Measurements from ENCODE around the gene SEL1L3. TPM values are rescaled to one million over a fixed set of nuclear protein-coding genes. Genes with fewer than 3 reads are reported as not detected.

The SEL1L3 gene
- total RNA-seq, 1 donor from 2014 or later, result 18.3 TPM

DNA sequence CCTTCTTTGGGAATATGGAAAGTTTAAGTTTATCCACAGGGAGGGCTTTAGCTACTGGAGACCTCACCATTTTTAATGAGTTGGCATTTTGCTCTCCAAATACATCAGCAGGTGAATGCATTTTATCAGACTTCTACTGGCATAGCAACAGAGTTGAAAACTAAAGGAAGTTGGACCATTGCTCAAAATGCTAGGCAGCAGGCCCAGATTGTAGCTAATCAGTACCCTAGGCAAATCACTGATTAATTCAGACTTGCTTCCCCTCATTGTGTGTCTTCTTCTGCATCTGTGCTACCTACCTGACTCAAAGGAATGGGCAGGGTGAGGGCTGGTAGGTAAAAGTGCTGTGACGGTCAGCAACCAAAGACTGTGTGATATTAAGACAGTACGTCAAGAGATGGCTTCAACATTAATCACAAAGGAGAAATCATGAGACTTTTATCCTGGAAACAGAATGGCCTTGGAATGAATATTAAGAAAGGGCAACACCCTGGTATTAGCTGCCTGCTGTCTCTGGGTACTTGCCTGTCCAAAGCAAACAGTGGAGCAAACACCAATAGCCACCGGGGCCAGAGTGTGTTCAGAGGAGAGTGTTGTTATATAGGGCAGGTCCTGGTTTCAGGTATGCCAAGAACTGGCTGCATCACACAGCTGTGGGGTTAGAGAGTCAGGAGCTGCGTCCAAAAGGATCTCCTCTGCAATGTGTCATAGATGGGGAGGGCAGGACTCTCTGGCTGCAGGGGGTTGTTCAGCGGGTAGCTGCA, 34.2 kb upstream of the SEL1L3 start:
- no peaks in the 10 kb centered on the region for H3K9me3 ChIP-seq (ENCODE audit: control insufficient read depth in 3 of 3, low read length in 3 of 3)
- no peak overlapping the region for H3K27ac ChIP-seq (ENCODE audit: low read depth, low read length)
- H3K4me1 ChIP-seq (ENCODE audit: control insufficient read depth in 3 of 3, insufficient read depth in 3 of 3, low read length in 3 of 3), result no peaks in the 10 kb centered on the region
- no peak overlapping the region for H3K9ac ChIP-seq (ENCODE audit: low read depth in 1 of 3, low read length in 3 of 3)
- no peak overlapping the region for H3K4me3 ChIP-seq (ENCODE audit: low read length in 3 of 3)
- no peaks in the 10 kb centered on the region for H3K36me3 ChIP-seq (ENCODE audit: control insufficient read depth in 3 of 3, insufficient read depth in 3 of 3, low read length in 3 of 3)
- H3K27me3 ChIP-seq (ENCODE audit: control insufficient read depth in 3 of 3, insufficient read depth in 3 of 3, low read length in 3 of 3), result no peaks in the 10 kb centered on the region

DNA sequence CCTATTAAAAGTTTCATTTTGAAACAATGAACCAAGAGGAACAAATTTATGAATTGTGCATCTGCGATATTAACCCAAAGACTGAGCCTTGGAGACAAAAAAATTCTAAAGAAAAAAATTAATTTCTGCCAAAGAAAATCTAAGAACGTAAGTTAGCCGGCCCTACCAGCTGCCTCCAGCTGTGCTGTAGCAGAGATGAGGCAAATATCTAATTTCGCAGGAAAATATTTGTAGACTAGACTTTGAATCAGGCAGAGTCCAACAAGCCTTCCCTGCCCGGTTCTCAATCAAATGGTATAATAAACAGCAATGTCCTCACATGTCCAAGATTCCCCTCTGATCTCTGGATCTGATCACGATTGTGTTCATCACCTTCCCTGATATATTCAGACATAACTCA, 30.0 kb upstream of the SEL1L3 start:
- Histone ChIP-seq H3K27me3 (ENCODE audit: control insufficient read depth in 3 of 3, insufficient read depth in 3 of 3, low read length in 3 of 3) (no peaks in the 10 kb centered on the region), H3K4me3 (ENCODE audit: low read length in 3 of 3) (no peak overlapping the region), H3K9me3 (ENCODE audit: control insufficient read depth in 3 of 3, low read length in 3 of 3) (no peaks in the 10 kb centered on the region), H3K4me1 (ENCODE audit: control insufficient read depth in 3 of 3, insufficient read depth in 3 of 3, low read length in 3 of 3) (no peaks in the 10 kb centered on the region), H3K36me3 (ENCODE audit: control insufficient read depth in 3 of 3, insufficient read depth in 3 of 3, low read length in 3 of 3) (no peaks in the 10 kb centered on the region), H3K9ac (ENCODE audit: low read depth in 1 of 3, low read length in 3 of 3) (no peak overlapping the region), H3K27ac (ENCODE audit: low read depth, low read length) (no peak overlapping the region)

DNA sequence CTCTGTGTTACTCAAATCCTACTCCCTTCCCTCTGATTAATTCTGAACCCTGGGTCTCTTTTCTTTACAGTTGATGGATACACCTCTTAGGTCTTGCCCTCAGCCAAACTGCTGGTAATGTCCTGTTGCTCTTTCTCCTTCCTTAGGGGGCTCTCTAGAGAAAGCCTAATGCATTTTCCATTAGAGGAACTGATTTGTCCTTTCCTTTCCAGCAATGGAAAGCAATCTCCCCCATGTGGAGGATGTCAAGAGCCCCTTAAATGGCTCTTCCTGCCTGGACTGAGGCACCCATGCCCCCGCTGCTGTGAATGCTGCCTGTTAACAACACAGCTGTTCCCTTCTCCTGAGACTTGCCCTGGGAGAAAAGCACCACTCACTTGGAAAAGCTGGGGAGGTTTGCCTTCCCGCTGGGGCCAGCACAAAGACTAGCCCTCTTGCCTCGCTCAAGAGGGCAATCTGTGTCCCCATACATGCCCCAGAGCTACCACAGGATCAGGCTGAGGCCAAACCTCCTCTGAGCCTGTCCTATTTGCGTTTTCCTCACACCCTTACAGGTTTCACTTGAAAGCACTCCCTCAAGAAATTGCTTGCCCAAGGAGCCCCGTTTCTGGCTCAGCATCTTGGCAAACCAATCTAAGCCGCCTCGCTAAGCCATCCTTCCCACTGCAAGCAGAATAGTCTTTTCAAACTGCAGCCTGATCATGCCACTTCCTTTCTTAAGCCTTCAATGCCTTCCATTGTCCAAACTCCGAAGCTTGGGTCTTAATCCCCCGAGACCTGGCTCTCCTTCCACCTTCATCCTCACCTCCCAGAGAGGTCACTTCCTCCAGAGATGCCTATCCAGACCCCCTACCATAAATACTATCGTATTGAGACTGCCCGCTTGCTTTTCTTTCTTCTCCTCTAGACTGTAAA, 28.0 kb upstream of the SEL1L3 start:
- Histone ChIP-seq H3K27me3 (ENCODE audit: control insufficient read depth in 3 of 3, insufficient read depth in 3 of 3, low read length in 3 of 3) (peaks cover 0 to 3% (median 0%) of the 10 kb centered on the region in 3 donors), H3K9me3 (ENCODE audit: control insufficient read depth in 3 of 3, low read length in 3 of 3) (no peaks in the 10 kb centered on the region), H3K4me3 (ENCODE audit: low read length in 3 of 3) (no peak overlapping the region), H3K27ac (ENCODE audit: low read depth, low read length) (no peak overlapping the region), H3K36me3 (ENCODE audit: control insufficient read depth in 3 of 3, insufficient read depth in 3 of 3, low read length in 3 of 3) (no peaks in the 10 kb centered on the region), H3K9ac (ENCODE audit: low read depth in 1 of 3, low read length in 3 of 3) (no peak overlapping the region), H3K4me1 (ENCODE audit: control insufficient read depth in 3 of 3, insufficient read depth in 3 of 3, low read length in 3 of 3) (no peaks in the 10 kb centered on the region)

DNA sequence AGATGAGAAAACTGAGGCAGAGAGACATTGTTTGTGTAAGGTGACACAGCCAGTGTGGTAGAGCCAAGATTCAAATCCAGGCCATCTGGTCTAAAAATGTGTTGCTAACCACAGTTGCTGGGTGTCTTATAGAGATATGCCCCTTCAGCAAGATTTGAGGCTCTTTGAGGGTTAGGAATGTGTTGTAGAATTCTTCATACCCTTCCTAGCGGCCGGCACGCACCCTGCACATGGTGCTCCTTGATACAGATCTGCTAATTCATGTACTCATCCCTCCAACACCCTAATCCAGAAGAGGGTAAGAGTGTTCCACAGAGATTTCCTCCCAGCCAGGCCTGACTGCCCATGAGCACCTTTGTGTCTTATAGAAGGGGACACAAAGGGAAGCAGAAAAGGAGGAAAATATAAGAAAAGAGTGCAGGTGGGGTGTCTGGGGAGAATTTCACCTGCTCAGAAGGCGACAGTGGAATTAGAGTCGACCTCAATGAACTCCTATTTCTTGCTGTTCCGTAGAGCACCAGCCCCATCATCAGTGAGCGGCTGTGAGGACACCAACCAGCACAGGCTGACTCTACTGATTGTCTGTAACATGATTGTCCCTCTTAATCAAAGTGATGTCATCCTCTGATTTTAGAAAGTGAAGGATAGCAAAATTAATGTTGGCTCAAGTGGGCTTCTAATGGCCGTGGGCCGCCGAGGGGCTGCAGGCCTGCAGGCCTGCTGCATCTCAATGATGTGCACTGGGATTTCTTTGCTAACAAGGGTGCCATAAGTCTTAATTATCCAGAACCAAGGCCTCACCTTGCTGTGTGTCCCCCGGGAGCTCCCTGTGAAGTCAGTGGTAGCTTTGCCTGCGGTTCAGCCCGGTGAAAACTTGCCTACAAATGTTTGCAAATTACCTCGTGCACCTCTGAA, 27.1 kb upstream of the SEL1L3 start:
- peaks cover 0 to 3% (median 0%) of the 10 kb centered on the region in 3 donors for H3K27me3 ChIP-seq (ENCODE audit: control insufficient read depth in 3 of 3, insufficient read depth in 3 of 3, low read length in 3 of 3)
- no peaks in the 10 kb centered on the region for H3K9me3 ChIP-seq (ENCODE audit: control insufficient read depth in 3 of 3, low read length in 3 of 3)
- no peaks in the 10 kb centered on the region for H3K36me3 ChIP-seq (ENCODE audit: control insufficient read depth in 3 of 3, insufficient read depth in 3 of 3, low read length in 3 of 3)
- H3K9ac ChIP-seq (ENCODE audit: low read depth in 1 of 3, low read length in 3 of 3), result no peak overlapping the region
- H3K4me1 ChIP-seq (ENCODE audit: control insufficient read depth in 3 of 3, insufficient read depth in 3 of 3, low read length in 3 of 3), result no peaks in the 10 kb centered on the region
- H3K4me3 ChIP-seq (ENCODE audit: low read length in 3 of 3), result no peak overlapping the region
- no peak overlapping the region for H3K27ac ChIP-seq (ENCODE audit: low read depth, low read length)

DNA sequence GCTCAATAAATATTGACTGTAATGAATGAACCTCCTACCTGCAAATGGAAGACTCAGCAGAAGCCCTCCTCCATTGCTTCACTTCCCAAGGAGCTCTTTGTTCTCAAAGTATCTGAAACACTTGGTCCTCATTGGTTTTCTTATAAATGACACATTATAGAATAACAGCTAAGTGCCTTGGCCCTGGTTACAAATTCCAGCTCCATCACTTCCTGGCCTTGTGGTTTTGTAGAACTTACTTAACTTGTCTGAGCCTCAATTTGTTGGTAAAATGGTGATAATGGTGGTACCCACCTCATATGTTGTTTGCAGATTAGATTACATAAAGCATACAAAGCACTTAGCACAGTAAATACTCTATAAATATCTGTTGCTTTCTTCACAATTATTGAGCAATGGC, 26.0 kb upstream of the SEL1L3 start:
- Histone ChIP-seq H3K4me1 (ENCODE audit: control insufficient read depth in 3 of 3, insufficient read depth in 3 of 3, low read length in 3 of 3) (no peaks in the 10 kb centered on the region), H3K4me3 (ENCODE audit: low read length in 3 of 3) (no peak overlapping the region), H3K27me3 (ENCODE audit: control insufficient read depth in 3 of 3, insufficient read depth in 3 of 3, low read length in 3 of 3) (peaks cover 0 to 3% (median 0%) of the 10 kb centered on the region in 3 donors), H3K9me3 (ENCODE audit: control insufficient read depth in 3 of 3, low read length in 3 of 3) (no peaks in the 10 kb centered on the region), H3K27ac (ENCODE audit: low read depth, low read length) (no peak overlapping the region), H3K36me3 (ENCODE audit: control insufficient read depth in 3 of 3, insufficient read depth in 3 of 3, low read length in 3 of 3) (no peaks in the 10 kb centered on the region), H3K9ac (ENCODE audit: low read depth in 1 of 3, low read length in 3 of 3) (no peak overlapping the region)

DNA sequence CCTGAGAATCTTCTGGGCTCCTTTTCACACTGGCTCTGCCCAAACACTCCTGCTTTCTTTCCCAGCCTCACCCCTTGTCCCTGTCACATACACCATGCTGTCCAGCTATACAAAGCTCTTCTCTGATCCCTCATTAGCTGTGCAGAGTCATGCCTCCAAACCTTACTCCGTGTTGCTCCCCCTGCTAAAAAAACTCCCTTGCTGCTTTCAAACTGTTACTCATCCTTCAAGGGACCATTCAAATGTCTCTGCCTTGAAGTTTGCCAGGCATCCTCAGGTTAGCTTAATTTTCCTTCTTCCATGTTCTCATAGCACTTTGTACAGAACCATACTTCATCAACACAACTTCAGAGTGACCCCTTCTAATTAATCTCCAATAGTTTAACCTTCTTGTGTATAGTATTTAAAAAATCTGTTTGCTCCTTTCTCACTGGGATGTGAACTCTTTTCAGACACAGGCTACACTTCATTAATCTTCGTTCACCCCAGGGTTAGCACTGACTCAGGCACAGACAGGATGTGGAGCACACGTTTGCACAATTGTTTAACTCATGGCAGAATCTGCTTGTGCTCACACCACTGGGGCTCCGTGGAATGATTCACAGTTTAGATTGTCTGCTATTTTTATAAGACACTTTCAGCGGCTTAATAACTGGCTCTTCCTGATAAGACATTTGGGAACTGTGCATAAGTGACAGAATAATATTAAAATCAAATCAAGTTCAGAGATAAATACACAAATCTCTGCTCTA, 21.4 kb upstream of the SEL1L3 start:
- Histone ChIP-seq H3K27me3 (ENCODE audit: control insufficient read depth in 3 of 3, insufficient read depth in 3 of 3, low read length in 3 of 3) (peaks cover 0 to 3% (median 0%) of the 10 kb centered on the region in 3 donors), H3K27ac (ENCODE audit: low read depth, low read length) (no peak overlapping the region), H3K9ac (ENCODE audit: low read depth in 1 of 3, low read length in 3 of 3) (no peak overlapping the region), H3K4me3 (ENCODE audit: low read length in 3 of 3) (no peak overlapping the region), H3K36me3 (ENCODE audit: control insufficient read depth in 3 of 3, insufficient read depth in 3 of 3, low read length in 3 of 3) (no peaks in the 10 kb centered on the region), H3K9me3 (ENCODE audit: control insufficient read depth in 3 of 3, low read length in 3 of 3) (no peaks in the 10 kb centered on the region), H3K4me1 (ENCODE audit: control insufficient read depth in 3 of 3, insufficient read depth in 3 of 3, low read length in 3 of 3) (no peaks in the 10 kb centered on the region)

DNA sequence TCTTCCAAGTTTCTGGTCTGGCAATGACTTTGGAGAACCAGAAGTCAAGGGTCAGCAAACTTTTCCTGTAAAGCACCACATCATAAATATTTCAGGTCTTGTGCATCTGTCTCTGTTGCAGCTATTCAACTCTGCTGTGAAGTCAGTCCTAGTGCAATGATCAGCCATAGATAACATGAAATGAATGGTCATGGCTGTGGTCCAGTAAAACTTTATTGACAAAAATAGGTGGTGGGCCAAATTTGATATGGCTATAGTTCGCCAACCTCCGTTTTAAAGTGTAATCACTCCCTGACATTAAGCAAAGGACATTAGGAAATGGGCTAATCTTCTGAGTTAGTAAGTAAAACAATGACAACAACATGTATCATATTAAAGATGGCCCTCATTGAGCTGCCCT, 20.8 kb upstream of the SEL1L3 start:
- H3K9ac ChIP-seq (ENCODE audit: low read depth in 1 of 3, low read length in 3 of 3), result no peak overlapping the region
- H3K27ac ChIP-seq (ENCODE audit: low read depth, low read length), result no peak overlapping the region
- H3K9me3 ChIP-seq (ENCODE audit: control insufficient read depth in 3 of 3, low read length in 3 of 3), result no peaks in the 10 kb centered on the region
- H3K4me3 ChIP-seq (ENCODE audit: low read length in 3 of 3), result no peak overlapping the region
- H3K4me1 ChIP-seq (ENCODE audit: control insufficient read depth in 3 of 3, insufficient read depth in 3 of 3, low read length in 3 of 3), result no peaks in the 10 kb centered on the region
- peaks cover 0 to 3% (median 0%) of the 10 kb centered on the region in 3 donors for H3K27me3 ChIP-seq (ENCODE audit: control insufficient read depth in 3 of 3, insufficient read depth in 3 of 3, low read length in 3 of 3)
- H3K36me3 ChIP-seq (ENCODE audit: control insufficient read depth in 3 of 3, insufficient read depth in 3 of 3, low read length in 3 of 3), result no peaks in the 10 kb centered on the region

DNA sequence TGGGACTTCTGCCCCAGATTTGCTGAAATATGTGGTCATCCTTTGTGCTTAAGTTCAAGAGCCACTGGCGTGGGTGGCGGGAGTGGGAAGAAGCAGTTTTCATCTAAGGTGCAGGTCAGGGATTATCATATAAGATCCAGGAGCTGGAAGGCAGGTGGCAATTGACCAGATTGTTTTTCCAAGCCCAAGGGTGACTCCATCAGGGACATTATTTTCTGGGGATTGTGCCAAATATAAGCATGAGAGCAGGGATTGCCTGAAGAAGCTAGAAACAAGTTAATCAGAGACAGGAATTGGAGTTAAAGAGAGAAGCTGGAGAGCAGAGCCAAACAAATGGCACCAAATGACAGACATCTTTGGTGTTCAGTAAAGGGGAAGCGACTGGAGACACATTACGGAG, 19.4 kb upstream of the SEL1L3 start:
- Histone ChIP-seq H3K4me1 (ENCODE audit: control insufficient read depth in 3 of 3, insufficient read depth in 3 of 3, low read length in 3 of 3) (no peaks in the 10 kb centered on the region), H3K4me3 (ENCODE audit: low read length in 3 of 3) (no peak overlapping the region), H3K27ac (ENCODE audit: low read depth, low read length) (no peak overlapping the region), H3K9me3 (ENCODE audit: control insufficient read depth in 3 of 3, low read length in 3 of 3) (no peaks in the 10 kb centered on the region), H3K27me3 (ENCODE audit: control insufficient read depth in 3 of 3, insufficient read depth in 3 of 3, low read length in 3 of 3) (peaks cover 0 to 3% (median 0%) of the 10 kb centered on the region in 3 donors), H3K36me3 (ENCODE audit: control insufficient read depth in 3 of 3, insufficient read depth in 3 of 3, low read length in 3 of 3) (no peaks in the 10 kb centered on the region), H3K9ac (ENCODE audit: low read depth in 1 of 3, low read length in 3 of 3) (no peak overlapping the region)

DNA sequence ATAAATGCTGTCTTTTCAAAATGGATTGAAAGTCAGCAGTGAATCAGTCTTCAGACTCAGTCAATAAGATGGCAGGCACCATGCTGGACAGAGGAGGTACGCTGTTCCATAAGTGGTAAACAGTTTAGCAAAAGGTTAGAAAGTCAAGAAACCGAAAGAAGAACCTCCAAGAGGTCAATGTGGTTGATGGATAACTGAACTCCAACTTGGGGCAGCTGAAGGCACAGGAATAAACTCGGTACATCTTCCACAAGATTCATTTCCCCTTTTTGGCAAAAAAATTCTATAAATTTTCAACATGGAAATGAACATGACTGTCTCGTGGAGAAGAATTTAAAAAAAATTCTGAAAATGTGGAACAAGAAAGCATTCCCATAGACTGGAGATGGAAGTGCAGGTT, 18.4 kb upstream of the SEL1L3 start:
- H3K36me3 ChIP-seq (ENCODE audit: control insufficient read depth in 3 of 3, insufficient read depth in 3 of 3, low read length in 3 of 3), result no peaks in the 10 kb centered on the region
- H3K27me3 ChIP-seq (ENCODE audit: control insufficient read depth in 3 of 3, insufficient read depth in 3 of 3, low read length in 3 of 3), result no peaks in the 10 kb centered on the region
- no peak overlapping the region for H3K4me3 ChIP-seq (ENCODE audit: low read length in 3 of 3)
- no peak overlapping the region for H3K27ac ChIP-seq (ENCODE audit: low read depth, low read length)
- H3K4me1 ChIP-seq (ENCODE audit: control insufficient read depth in 3 of 3, insufficient read depth in 3 of 3, low read length in 3 of 3), result no peaks in the 10 kb centered on the region
- no peaks in the 10 kb centered on the region for H3K9me3 ChIP-seq (ENCODE audit: control insufficient read depth in 3 of 3, low read length in 3 of 3)
- no peak overlapping the region for H3K9ac ChIP-seq (ENCODE audit: low read depth in 1 of 3, low read length in 3 of 3)

Measured in skeletal muscle tissue (tissue), 4 donors.